Lower lobe of right lung (tissue), 2 donors: Measurements from ENCODE around the gene FBXO30. TPM values are rescaled to one million over a fixed set of nuclear protein-coding genes. Genes with fewer than 3 reads are reported as not detected.

Source experiments
- ATAC-seq, 2 donors: fragments of 200-7000 bp; cut with Tn5 transposase; one replicate each; pipeline ENCODE4 v1.9.1; 2020 to 2022; ENCODE audit warnings: mild to moderate bottlenecking in 2 of 2, moderate library complexity in 2 of 2
- DNase-seq: peaks from one replicate; pipeline ENCODE4 v3.0.0-alpha.2; 2020
- H3K27ac ChIP-seq: fragments of 200-600 bp; one replicate; pipeline ENCODE4 v1.8.0; 2022
- H3K27me3 ChIP-seq: fragments of 200-600 bp; one replicate; pipeline ENCODE4 v1.8.0; 2022; ENCODE audit warnings: low read depth
- H3K36me3 ChIP-seq: fragments of 200-600 bp; one replicate; pipeline ENCODE4 v1.8.0; 2022; ENCODE audit warnings: mild to moderate bottlenecking
- H3K4me1 ChIP-seq: fragments of 200-600 bp; one replicate; pipeline ENCODE4 v1.8.0; 2022
- H3K4me3 ChIP-seq: fragments of 200-600 bp; one replicate; pipeline ENCODE4 v1.8.0; 2022; ENCODE audit warnings: mild to moderate bottlenecking
- H3K9me3 ChIP-seq: fragments of 200-600 bp; one replicate; pipeline ENCODE4 v1.8.0; 2022
- CTCF ChIP-seq: fragments of 200-600 bp; IDR thresholded peaks from one replicate; pipeline ENCODE4 v1.8.0; 2022; ENCODE audit warnings: antibody characterized with exemption, mild to moderate bottlenecking
- intact Hi-C: fragments of 100-400 bp; cut with DNase I; formaldehyde crosslinking; loops from one replicate; pipeline ENCODE4 v1.11.0; 2022
- long read RNA-seq: library from polyadenylated mRNA; unstranded; transcript quantifications from one replicate; pipeline ENCODE4 v2.0.0, GENCODE V29; 2021
- total RNA-seq: library from RNA; stranded (reverse); fragmentation: NEBNext Ultra II Directional; extraction: Animal tissue kit (Norgen Biotek cat#: 25700); gene quantifications from one replicate; pipeline ENCODE4 v1.2.1, GENCODE V29; 2021
- donor health status: DM: no; HTN: yes; CAD: no; lungs with severe emphysema.

FBXO30 gene, protein sequence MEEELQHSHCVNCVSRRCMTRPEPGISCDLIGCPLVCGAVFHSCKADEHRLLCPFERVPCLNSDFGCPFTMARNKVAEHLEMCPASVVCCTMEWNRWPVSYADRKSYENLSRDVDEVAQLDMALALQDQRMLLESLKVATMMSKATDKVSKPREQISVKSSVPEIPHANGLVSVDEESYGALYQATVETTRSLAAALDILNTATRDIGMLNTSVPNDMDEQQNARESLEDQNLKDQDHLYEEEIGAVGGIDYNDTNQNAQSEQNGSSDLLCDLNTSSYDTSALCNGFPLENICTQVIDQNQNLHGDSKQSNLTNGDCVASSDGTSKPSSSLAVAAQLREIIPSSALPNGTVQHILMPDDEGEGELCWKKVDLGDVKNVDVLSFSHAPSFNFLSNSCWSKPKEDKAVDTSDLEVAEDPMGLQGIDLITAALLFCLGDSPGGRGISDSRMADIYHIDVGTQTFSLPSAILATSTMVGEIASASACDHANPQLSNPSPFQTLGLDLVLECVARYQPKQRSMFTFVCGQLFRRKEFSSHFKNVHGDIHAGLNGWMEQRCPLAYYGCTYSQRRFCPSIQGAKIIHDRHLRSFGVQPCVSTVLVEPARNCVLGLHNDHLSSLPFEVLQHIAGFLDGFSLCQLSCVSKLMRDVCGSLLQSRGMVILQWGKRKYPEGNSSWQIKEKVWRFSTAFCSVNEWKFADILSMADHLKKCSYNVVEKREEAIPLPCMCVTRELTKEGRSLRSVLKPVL
- total RNA-seq = 9.0 TPM
- long read RNA-seq, full-length matches to known transcripts = 22 of 26 reads
- long read RNA-seq, partial matches to known transcripts = 0 of 26 reads
- long read RNA-seq, other reads (novel, unspliced or antisense) = 4 of 26 reads

DNA sequence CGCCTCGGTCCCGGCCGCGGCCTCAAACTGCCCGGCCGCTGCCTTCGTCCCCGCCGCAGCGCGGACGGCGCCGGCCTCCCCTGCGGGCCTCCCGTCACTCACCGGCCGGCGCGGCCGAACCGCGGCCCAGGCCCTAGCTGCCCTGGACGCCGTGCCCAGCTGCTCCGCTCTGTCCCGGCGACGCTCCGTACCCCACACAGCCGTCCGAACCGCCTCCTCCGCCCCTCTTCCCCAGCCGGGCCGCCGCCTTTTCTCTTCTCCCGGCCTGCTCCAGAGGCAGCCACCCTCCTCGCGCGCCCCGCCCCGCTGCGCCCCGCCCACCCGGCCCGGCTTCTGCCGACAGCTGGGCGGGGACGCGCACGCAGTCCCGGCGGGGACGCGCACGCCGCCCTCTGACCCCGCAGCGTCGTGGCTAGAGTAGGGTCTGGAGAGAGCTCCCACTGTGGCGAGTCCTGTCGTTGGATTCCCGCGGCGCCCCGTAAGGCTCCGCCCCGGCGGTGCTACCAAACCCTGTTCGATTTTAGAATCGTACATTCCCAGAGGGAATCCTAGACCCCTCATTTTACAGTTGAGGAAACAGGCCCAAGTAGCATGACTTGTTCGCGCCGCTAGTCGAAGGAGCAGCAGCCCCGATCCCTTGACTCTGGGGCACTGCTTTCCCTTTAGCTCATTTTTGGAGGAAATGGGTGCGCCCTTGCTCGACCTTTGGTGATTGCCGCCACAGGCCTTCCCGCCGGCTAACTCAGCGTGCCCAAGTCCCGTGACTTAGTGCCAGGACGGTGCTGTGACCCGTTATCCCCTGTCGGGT lies at the start of gene FBXO30:
FBXO30 (minus strand) TSS at position 295 of the 808 bp plus-strand sequence. CDS start 8,390 bp downstream, outside the sequence.
- no peaks in the 10 kb centered on the region for H3K9me3 ChIP-seq
- no peaks in the 10 kb centered on the region for H3K27me3 ChIP-seq
- ATAC-seq (peak; percentile 99), DNase-seq (peak; percentile 92)
- peak within 1 kb of the TSS; percentile 72 for H3K4me3 ChIP-seq
- H3K4me1 ChIP-seq = peaks cover 46% of the 10 kb centered on the region
- TF ChIP-seq CTCF = no peak
- peak within 1 kb of the TSS; percentile 95 for H3K27ac ChIP-seq
- intact Hi-C loops = no loop called here
- no peaks in the 10 kb centered on the region for H3K36me3 ChIP-seq

DNA sequence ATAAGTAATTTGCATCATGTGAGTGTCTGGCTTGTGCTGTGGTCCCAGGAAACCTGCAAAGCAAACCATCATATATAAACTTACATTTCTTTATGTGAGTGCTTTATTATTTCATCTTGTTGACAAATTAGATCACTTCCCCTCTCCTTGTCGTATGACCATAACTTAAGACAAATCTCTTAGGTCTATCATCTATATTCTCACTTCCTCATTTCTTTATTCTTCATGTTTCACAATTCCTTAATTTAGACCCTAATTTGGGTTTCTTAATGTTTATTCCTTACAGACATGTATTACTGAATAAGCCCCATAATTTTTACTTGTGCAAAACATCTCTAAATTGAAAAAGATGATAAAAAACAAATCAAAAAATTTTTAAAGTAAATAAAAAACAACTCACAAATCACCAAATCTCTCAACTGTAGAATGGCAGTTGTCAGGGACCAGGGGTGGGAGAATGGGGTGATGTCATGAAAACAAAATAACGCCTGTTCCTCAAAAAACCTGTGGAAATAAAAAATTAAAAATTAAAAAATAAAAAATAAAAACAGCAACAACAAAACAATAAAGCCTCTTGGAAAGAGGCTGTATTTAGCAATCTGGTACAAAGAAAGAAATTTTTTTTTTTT lies 49.5 kb upstream of the FBXO30 start:
- H3K27ac ChIP-seq = no peak overlapping the region
- peaks cover 7% of the 10 kb centered on the region for H3K9me3 ChIP-seq
- TF ChIP-seq CTCF = no peak
- no peak overlapping the region for H3K4me3 ChIP-seq
- no peaks in the 10 kb centered on the region for H3K27me3 ChIP-seq
- peak in 1 of 2 donors; percentile 38 for ATAC-seq
- H3K36me3 ChIP-seq = no peaks in the 10 kb centered on the region
- DNase-seq = no peak
- intact Hi-C loops = no loop called here
- peaks cover 10% of the 10 kb centered on the region for H3K4me1 ChIP-seq

DNA sequence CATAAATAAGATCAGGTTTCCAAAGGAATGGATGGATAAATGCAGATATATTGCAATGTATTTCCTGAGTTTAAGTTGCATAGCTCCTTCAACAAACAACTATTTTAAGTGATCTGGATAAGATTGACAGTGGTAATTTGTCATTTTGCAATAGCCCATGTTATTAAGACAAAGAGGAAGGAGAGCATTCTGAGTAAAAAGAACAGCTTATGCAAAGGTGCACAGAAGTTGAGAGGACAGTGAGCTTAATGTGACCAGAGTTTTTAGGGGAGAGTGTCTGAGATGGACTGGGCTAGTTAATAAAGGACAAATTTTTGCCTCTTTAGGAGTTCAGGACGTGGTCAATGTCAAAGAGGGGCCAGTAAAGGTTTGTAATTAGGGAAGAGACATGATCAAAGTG lies 48.8 kb upstream of the FBXO30 start:
- no peak overlapping the region for H3K27ac ChIP-seq
- H3K27me3 ChIP-seq = no peaks in the 10 kb centered on the region
- no peak overlapping the region for H3K4me3 ChIP-seq
- TF ChIP-seq CTCF = no peak
- DNase-seq (no peak), ATAC-seq (no peak)
- H3K4me1 ChIP-seq = peaks cover 10% of the 10 kb centered on the region
- H3K36me3 ChIP-seq = no peaks in the 10 kb centered on the region
- peaks cover 7% of the 10 kb centered on the region for H3K9me3 ChIP-seq
- intact Hi-C loops = no loop called here

DNA sequence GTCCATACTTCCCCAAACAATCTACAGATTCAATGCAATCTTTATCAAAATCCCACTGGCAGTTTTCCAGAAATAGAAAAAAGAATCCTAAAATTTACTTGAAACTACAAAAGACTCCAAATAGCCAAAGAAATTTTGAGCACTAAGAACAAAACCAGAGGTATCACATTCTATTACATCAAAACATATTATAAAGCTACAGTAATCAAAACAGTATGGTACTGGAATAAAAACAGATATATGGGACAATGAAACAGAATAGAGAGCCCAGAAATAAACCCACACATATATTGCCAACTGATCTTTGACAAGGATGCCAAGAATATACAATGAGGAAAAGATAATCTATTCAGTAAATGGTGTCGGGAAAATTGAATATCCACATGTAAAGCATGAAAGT lies 46.0 kb upstream of the FBXO30 start:
- intact Hi-C loops = no loop called here
- Histone ChIP-seq H3K27ac (no peak overlapping the region), H3K4me3 (no peak overlapping the region), H3K4me1 (peaks cover 6% of the 10 kb centered on the region), H3K27me3 (no peaks in the 10 kb centered on the region), H3K9me3 (peaks cover 7% of the 10 kb centered on the region), H3K36me3 (no peaks in the 10 kb centered on the region)
- TF ChIP-seq CTCF = no peak
- no peak for DNase-seq
- no peak for ATAC-seq

DNA sequence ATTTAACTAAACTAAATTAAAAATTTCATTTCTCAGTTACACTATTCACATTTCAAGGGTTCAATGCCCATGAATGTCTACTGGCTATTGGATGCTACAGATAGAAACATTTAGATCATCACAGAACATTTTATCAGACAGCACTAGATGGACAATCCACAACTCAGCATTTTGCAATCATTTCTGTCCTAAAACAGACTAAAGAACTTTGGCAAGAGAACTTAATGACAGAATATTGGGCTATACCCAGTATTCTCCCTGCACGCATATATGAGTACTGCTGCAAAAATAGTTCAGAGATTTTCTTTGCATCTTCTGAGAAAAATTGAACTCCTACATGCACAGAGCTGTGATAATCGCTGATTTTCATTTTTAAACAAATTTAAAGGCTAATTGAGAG lies 36.1 kb upstream of the FBXO30 start:
- Histone ChIP-seq H3K4me3 (no peak overlapping the region), H3K9me3 (no peaks in the 10 kb centered on the region), H3K27me3 (no peaks in the 10 kb centered on the region), H3K27ac (no peak overlapping the region), H3K4me1 (no peaks in the 10 kb centered on the region), H3K36me3 (no peaks in the 10 kb centered on the region)
- intact Hi-C loops = no loop called here
- no peak for TF ChIP-seq CTCF
- no peak for DNase-seq
- no peak for ATAC-seq
